Measurements from ENCODE around the gene BBIP1. TPM values are rescaled to one million over a fixed set of nuclear protein-coding genes. Genes with fewer than 3 reads are reported as not detected.

Gene BBIP1
- total RNA-seq, 1 experiment from 2014 or later: 46.9 TPM

DNA sequence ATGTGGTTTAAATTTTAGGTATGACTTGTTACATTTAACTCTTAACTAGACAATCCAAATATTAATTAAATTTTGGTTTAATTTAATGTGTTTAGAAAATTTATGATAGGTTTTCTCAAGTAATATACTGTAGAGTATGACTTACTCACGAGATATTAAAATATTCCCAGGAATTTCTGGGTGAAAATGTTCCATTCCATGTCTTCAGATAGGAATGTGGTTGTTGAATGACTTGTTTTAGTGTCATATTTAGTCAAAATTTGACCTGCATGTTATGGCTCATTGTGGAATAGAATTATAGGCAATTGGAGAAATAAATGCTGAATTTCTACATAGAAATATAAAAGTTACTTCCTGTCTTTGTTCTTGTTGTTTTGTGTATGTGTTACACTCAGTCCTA lies 47.2 kb upstream of the BBIP1 start:
- no peaks in the 10 kb centered on the region for H3K27me3 Mint-ChIP-seq (ENCODE audit: insufficient read depth, unreplicated experiment)
- no peaks in the 10 kb centered on the region for H3K36me3 Mint-ChIP-seq (ENCODE audit: insufficient read depth, unreplicated experiment)
- H3K27ac Mint-ChIP-seq (ENCODE audit: low read depth, unreplicated experiment): no peak overlapping the region
- intact Hi-C loops (cut with micrococcal nuclease): no loop called here
- no peak overlapping the region for H3K4me3 Mint-ChIP-seq (ENCODE audit: unreplicated experiment)
- ChIA-PET CTCF (interaction anchor here (0.7 kb wide), 1 partner anchor 1163 kb away, joined by 3 read pairs; no protein-coding TSS in a partner anchor), POLR2A (interaction anchor here (0.7 to 1.1 kb wide), 2 partner anchors 10 to 146 kb away, joined by 3 read pairs; no protein-coding TSS in a partner anchor)
- BruUV-seq (replicated peaks): no TSS peak
- H3K4me1 Mint-ChIP-seq (ENCODE audit: insufficient read depth, unreplicated experiment): peaks cover 27% of the 10 kb centered on the region
- TF ChIP-seq, protein P1, sequence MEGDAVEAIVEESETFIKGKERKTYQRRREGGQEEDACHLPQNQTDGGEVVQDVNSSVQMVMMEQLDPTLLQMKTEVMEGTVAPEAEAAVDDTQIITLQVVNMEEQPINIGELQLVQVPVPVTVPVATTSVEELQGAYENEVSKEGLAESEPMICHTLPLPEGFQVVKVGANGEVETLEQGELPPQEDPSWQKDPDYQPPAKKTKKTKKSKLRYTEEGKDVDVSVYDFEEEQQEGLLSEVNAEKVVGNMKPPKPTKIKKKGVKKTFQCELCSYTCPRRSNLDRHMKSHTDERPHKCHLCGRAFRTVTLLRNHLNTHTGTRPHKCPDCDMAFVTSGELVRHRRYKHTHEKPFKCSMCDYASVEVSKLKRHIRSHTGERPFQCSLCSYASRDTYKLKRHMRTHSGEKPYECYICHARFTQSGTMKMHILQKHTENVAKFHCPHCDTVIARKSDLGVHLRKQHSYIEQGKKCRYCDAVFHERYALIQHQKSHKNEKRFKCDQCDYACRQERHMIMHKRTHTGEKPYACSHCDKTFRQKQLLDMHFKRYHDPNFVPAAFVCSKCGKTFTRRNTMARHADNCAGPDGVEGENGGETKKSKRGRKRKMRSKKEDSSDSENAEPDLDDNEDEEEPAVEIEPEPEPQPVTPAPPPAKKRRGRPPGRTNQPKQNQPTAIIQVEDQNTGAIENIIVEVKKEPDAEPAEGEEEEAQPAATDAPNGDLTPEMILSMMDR (IDR thresholded peaks at IDR 0.05; ENCODE audit: unreplicated experiment): no peak
- no peaks in the 10 kb centered on the region for H3K9me3 Mint-ChIP-seq (ENCODE audit: unreplicated experiment)
- DNase-seq (ENCODE audit: unreplicated experiment): no peak

DNA sequence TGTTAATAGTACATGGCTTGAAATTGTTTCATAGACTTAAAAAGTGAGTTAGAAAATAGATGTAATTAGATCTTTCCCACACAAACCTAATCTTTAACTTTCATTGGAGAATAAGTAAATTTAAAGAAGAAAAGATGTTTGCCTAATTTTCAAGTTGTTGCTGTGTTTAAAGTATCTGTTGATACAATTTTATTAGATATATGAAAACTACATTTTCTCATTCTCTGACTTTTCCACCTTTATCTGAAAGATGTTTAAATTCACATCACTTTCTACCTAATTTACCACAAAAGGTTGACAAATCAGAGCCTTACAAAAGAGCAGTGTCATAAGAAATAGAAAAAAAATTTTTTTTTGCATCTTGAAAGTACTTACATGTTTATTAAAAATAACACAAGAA lies 46.2 kb upstream of the BBIP1 start:
- BruUV-seq (replicated peaks): no TSS peak
- intact Hi-C loops (cut with micrococcal nuclease): no loop called here
- peaks cover 18% of the 10 kb centered on the region for H3K4me1 Mint-ChIP-seq (ENCODE audit: insufficient read depth, unreplicated experiment)
- no peak overlapping the region for H3K4me3 Mint-ChIP-seq (ENCODE audit: unreplicated experiment)
- DNase-seq (ENCODE audit: unreplicated experiment): no peak
- H3K27ac Mint-ChIP-seq (ENCODE audit: low read depth, unreplicated experiment): no peak overlapping the region
- no peaks in the 10 kb centered on the region for H3K27me3 Mint-ChIP-seq (ENCODE audit: insufficient read depth, unreplicated experiment)
- ChIA-PET CTCF (interaction anchor here (0.7 kb wide), 1 partner anchor 1164 kb away, joined by 3 read pairs; no protein-coding TSS in a partner anchor), POLR2A (interaction anchor here (0.7 to 1.1 kb wide), 2 partner anchors 11 to 145 kb away, joined by 3 read pairs; no protein-coding TSS in a partner anchor)
- H3K9me3 Mint-ChIP-seq (ENCODE audit: unreplicated experiment): no peaks in the 10 kb centered on the region
- H3K36me3 Mint-ChIP-seq (ENCODE audit: insufficient read depth, unreplicated experiment): no peaks in the 10 kb centered on the region
- TF ChIP-seq, protein P1 (IDR thresholded peaks at IDR 0.05; ENCODE audit: unreplicated experiment): no peak

DNA sequence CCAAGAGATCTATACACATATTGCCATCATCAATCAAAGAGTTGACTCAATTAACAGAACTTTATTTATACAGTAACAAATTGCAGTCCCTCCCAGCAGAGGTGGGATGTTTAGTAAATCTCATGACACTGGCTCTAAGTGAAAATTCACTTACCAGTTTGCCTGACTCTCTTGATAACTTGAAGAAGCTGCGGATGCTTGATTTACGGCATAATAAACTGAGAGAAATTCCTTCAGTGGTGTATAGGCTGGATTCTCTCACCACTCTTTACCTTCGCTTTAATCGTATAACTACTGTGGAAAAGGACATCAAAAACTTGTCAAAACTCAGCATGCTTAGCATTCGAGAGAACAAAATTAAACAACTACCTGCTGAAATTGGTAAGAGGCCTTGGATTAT lies 45.7 kb upstream of the BBIP1 start:
- no peak overlapping the region for H3K27ac Mint-ChIP-seq (ENCODE audit: low read depth, unreplicated experiment)
- H3K9me3 Mint-ChIP-seq (ENCODE audit: unreplicated experiment): no peaks in the 10 kb centered on the region
- no peaks in the 10 kb centered on the region for H3K36me3 Mint-ChIP-seq (ENCODE audit: insufficient read depth, unreplicated experiment)
- no peak overlapping the region for H3K4me3 Mint-ChIP-seq (ENCODE audit: unreplicated experiment)
- DNase-seq (ENCODE audit: unreplicated experiment): no peak
- intact Hi-C loops (cut with micrococcal nuclease): no loop called here
- POLR2A ChIA-PET: no interaction called here
- peaks cover 18% of the 10 kb centered on the region for H3K4me1 Mint-ChIP-seq (ENCODE audit: insufficient read depth, unreplicated experiment)
- no TSS peak for BruUV-seq (replicated peaks)
- no peaks in the 10 kb centered on the region for H3K27me3 Mint-ChIP-seq (ENCODE audit: insufficient read depth, unreplicated experiment)
- CTCF ChIA-PET: no interaction called here
- TF ChIP-seq, protein P1 (IDR thresholded peaks at IDR 0.05; ENCODE audit: unreplicated experiment): no peak

DNA sequence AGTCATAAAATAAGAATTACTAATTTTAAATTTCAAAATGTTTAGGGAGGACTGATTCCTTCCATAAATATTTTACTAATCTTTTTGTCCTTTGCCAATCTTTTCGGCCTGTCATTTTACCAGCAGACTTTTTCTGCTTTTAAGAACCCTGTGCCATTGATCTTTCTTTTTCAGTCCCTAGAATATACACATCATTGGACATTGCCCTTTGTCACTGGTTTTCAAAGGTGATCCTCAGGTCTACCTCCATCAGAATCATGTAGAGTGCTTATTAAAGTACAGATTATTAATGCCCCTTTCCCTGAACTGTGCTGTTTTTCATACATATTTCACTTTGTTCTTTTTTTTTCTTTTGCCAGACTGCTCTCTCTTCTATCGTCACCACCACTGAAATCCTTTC lies 44.2 kb upstream of the BBIP1 start:
- POLR2A ChIA-PET: interaction anchor here (1.0 kb wide), 1 partner anchor 16 kb away, joined by 4 read pairs; no protein-coding TSS in a partner anchor
- no peak overlapping the region for H3K4me3 Mint-ChIP-seq (ENCODE audit: unreplicated experiment)
- CTCF ChIA-PET: interaction anchor here (0.7 to 1.2 kb wide), 3 partner anchors 17 to 693 kb away, joined by 3 to 5 read pairs (median 3); no protein-coding TSS in a partner anchor
- no peaks in the 10 kb centered on the region for H3K9me3 Mint-ChIP-seq (ENCODE audit: unreplicated experiment)
- H3K36me3 Mint-ChIP-seq (ENCODE audit: insufficient read depth, unreplicated experiment): no peaks in the 10 kb centered on the region
- intact Hi-C loops (cut with micrococcal nuclease): no loop called here
- no peaks in the 10 kb centered on the region for H3K27me3 Mint-ChIP-seq (ENCODE audit: insufficient read depth, unreplicated experiment)
- peaks cover 17% of the 10 kb centered on the region for H3K4me1 Mint-ChIP-seq (ENCODE audit: insufficient read depth, unreplicated experiment)
- TF ChIP-seq, protein P1 (IDR thresholded peaks at IDR 0.05; ENCODE audit: unreplicated experiment): no peak
- no TSS peak for BruUV-seq (replicated peaks)
- no peak for DNase-seq (ENCODE audit: unreplicated experiment)
- H3K27ac Mint-ChIP-seq (ENCODE audit: low read depth, unreplicated experiment): no peak overlapping the region

Data from MCF 10A (cell line).